ENCODE measurements around the gene TIMM22.

GRCh38 chr17:1002771-1003555, 6.0 kb downstream of the TIMM22 start:
- TF ChIP-seq CTCF (IDR thresholded peaks at IDR 0.05 in 8 of 11, conservative IDR thresholded peaks at IDR 0.05 in 3 of 11) (no peak), POLR2A (IDR thresholded peaks at IDR 0.05) (no peak)
